GM19467 (cell line): ENCODE results near the gene GSK3B.
"Not testable (repeated sequence)": the region's sequence is repeated elsewhere in the genome, so short reads cannot be mapped to it uniquely, and the experiment has no call there.

Source experiments
- ATAC-seq: cut with Tn5 transposase; IDR thresholded peaks from one replicate; pipeline ENCODE4 v1.9.1; 2021; ENCODE audit warnings: mild to moderate bottlenecking, moderate library complexity; ENCODE audit not compliant: unreplicated experiment

The GSK3B gene

DNA sequence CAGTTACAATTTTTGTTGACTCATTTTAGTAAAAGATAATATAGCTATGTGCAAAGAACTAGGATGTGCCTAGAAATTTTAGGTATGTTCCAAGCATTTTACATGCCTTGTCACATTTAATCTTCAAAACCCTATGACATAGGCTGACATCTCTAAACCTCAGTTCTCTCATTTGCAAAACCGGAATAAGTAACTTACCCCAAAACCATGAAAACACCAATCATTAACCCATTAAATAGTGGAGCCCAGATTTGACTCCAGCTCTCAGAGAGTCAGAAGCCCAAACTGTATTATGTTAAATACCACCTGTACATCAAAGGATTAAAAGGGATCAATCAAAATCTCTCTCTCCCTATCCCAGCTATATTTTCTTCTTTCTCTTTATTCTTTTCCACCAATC lies 36.6 kb downstream of the GSK3B start:
- ATAC-seq, result no peak

DNA sequence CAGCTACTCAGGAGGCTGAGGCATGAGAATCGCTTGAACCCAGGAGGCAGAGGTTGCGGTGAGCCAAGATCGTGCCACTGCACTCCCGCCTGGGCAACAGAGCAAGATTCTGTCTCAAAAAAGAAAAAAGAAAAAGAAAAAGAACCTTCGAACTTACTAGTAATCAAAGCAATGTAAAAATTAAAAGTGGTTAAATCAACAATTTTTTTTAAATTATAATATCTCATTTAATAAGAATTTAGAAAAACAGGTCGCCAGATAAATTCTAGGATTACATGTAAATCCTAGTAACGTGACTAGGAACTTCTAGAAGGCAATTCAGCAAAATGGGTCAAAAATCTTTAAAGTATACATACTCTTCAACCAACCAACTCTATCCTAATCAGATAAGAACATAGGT lies 37.2 kb downstream of the GSK3B start:
- ATAC-seq, result no peak

DNA sequence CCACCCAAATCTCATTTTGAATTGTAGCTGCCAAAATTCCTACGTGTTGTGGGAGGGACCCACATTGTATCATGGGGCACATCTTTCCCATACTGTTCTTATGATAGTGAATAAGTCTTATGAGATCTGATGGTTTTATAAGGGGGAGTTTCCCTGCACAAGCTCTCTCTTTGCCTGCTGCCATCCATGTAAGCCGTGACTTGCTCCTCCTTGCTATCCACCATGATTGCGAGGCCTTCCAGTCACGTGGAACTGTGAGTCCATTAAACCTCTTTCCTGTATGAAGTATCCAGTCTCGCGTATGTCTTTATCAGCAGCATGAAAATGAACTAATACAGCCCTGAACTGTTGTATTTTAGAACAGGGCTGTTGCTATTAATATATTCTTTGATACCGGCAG lies 40.6 kb downstream of the GSK3B start:
- not testable (repeated sequence) for ATAC-seq

DNA sequence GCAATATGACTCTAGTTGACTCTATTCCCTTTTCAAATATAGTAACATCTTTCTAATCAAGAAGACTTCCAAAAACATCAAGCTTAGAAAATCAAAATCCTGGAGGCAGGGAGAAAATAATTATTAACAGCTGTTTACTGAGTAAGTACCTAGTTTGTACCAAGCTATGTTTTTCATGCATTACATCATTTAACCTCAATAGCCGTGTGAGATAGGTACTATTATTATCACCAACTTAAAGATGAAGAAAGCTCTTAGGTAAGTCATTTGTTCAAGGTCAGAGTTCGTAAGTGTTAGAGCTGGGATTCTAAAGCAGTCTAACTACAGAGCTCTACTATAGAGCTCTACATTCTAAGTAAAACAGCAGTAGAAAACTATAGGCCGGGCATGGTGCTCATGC lies 41.6 kb downstream of the GSK3B start:
- ATAC-seq, result no peak

GRCh38 chr3:120052225-120052624 lies 42.0 kb downstream of the GSK3B start:
- ATAC-seq, result peak; percentile 74

DNA sequence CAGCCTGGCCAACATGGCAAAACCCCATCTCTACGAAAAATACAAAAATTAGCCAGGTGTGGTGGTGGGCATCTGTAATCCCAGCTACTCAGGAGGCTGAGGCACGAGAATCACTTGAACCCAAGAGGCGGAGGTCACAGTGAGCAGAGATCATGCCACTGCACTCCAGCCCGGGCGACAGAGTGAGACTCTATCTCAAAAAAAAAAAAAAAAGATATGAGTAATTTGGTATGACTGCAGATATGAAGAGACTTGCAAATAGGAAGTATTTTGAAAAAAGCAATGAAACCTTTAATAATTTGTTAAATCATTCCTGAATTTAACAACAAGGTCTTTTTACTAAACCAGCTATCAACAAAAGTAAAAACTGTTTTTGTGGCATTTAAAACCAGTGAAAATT lies 42.7 kb downstream of the GSK3B start:
- not testable (repeated sequence) for ATAC-seq

DNA sequence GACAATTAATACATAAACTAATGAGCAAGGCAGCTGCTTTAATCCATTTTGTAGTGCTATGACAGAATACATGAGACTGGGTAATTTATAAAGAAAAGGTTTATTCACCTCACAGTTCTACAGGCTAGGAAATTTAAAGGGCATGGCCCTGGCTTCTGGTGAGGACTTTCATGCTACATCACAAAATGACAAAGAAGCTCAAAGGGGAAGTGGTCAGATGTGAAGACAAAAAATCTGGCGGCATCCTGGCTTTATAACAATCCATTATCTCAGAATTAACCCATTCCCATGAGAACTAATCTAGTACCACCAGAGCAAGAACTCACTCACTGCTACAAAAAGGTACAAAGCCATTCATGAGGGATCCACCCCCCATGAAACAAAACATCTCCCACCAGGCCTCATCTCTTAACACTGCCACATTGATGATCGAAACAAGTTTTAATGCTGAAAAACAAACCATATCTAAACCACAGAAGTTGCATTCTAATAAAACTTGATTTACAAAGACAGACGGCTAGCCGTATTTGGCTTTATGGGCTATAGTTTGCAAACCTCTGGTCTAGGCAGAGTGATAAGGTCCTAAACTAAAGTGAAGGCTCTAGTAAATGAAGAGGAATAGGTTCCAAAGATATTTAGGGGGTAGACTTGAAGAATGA lies 44.2 kb downstream of the GSK3B start:
- no peak for ATAC-seq

DNA sequence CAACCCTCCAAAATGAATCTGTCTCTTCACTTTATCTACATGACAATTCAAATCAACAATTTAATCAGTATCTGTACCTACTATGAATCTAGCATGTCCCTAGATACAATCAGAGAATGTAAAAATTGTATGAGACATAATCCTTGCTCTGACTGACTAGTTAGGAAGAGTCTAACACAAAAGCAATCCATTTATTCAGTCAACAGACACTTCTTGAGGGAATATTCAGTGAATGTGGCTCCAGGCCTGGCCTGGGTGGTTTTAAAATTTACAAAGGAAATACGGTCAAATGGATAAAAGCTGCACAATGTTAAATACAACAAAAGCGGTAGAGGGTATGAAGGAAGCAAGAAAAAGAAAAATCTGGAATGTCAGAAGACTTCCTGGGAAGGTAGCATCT lies 45.2 kb downstream of the GSK3B start:
- no peak for ATAC-seq

- ATAC-seq, result no peak
Observed at GRCh38 chr3:120048355-120049041, 45.7 kb downstream of the GSK3B start.

DNA sequence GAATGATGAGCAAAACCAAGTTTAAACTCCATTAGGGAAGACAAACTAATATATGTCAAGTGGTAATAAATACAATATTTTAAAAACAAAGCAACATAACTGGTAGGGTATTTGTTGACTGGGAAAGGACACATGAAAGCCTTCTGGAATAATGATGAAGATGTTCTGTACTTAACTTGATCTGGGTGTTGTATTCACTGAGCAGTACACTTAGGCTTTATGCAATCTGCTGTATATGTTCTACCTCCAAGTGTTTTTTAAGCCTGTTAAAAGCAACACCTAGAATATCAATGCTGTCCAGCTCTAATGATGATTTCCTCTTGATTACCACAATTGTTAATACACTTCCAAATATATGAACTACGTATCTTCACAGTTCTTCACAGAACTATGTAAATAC lies 46.6 kb downstream of the GSK3B start:
- no peak for ATAC-seq

DNA sequence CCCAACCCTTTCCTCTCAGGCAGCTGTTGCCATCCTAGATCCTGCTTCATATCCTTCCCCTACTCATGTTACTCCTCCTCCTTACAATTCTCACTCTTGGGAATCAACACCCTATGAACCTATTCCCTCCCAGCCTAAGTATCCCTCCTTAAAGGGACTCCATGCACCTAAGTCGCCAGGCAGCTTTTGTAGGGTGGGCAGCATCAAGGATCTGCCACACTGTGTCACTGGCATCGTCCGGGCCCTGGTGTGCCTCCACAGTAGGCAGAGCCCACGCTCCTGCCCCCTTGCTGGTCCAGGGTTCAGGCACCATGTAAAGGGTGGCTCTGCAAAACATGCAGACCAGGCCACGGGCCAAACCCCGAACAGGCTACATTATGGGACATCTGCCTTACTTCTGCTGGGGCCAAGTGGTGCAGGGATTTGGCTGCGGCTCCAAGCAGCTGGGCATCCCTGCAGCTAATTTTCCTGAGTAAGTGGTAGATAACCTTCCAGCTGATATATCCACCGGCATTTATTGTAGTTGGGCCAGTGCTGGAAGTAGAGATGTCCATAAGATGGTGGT lies 53.4 kb downstream of the GSK3B start:
- ATAC-seq, result no peak

GRCh38 chr3:120039642-120040610 lies 54.3 kb downstream of the GSK3B start:
- no peak for ATAC-seq

- ATAC-seq, result no peak
Observed at GRCh38 chr3:120033596-120033995, 60.7 kb downstream of the GSK3B start.

DNA sequence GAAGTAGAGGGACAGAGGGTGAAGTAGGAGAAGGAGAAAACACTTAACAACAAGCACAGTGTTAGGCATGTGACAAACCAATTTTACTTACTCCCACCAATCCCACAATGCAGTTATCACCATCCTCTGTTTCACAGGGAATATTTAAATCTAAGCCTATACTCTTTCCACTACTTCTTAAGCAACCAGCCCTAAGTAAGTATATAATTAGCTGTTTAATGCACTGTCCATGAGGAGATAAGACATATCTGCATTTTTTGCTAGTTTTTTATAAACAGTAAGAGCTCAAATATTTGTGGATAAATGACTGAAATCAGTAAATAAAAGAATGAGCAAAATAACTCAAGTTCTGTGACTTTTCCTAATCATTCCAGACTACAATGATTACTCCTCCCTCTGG lies 62.7 kb downstream of the GSK3B start:
- no peak for ATAC-seq

- no peak for ATAC-seq
Observed at GRCh38 chr3:120029749-120030148, 64.5 kb downstream of the GSK3B start.

- no peak for ATAC-seq
Observed at GRCh38 chr3:120028271-120029047, 65.8 kb downstream of the GSK3B start.

DNA sequence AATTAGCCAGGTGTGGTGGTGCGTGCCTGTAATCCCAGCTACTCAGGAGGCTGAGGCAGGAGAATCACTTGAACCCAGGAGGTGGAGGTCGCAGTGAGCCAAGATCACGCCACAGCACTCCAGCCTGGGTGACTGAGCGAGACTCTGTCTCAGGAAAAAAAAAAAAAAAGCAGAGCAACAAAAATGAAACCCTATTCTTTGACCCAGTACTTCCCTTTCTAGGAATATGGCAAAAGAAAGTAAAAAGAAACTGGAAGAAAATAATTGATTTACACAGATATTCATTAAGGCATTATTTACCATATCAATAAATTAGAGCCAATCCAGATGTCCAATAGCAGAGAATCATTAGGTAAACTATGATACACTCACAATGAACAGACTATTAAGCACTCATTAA lies 67.0 kb downstream of the GSK3B start:
- no peak for ATAC-seq

GRCh38 chr3:120025520-120025919 lies 68.7 kb downstream of the GSK3B start:
- no peak for ATAC-seq

DNA sequence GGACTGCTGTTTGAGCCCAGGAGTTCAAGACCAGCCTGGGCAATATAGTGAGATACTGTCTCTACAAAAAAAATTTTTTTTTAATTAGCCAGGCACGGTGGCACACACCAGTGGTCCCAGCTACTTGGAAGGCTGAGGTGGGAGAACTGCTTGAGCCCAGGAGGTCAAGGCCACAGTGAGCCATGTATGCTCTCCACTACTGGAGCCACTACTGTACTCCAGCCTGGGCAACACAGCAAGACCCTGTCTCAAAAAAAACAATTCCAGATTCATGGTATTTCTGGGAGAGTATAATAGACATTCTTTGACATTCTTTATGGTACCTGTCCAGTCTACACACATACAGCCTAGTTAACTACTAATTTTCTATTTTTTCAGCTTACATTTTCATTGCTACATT lies 70.1 kb downstream of the GSK3B start:
- no peak for ATAC-seq

- ATAC-seq, result no peak
Observed at GRCh38 chr3:120022729-120023128, 71.5 kb downstream of the GSK3B start.

GRCh38 chr3:120021523-120021922 lies 72.7 kb downstream of the GSK3B start:
- no peak for ATAC-seq
